HG03460 (cell line): ENCODE measurements around the gene SARDH.

Experiments used
- ATAC-seq: cut with Tn5 transposase; IDR thresholded peaks from one replicate; pipeline ENCODE4 v1.9.1; 2021; ENCODE audit not compliant: unreplicated experiment

Gene SARDH

DNA sequence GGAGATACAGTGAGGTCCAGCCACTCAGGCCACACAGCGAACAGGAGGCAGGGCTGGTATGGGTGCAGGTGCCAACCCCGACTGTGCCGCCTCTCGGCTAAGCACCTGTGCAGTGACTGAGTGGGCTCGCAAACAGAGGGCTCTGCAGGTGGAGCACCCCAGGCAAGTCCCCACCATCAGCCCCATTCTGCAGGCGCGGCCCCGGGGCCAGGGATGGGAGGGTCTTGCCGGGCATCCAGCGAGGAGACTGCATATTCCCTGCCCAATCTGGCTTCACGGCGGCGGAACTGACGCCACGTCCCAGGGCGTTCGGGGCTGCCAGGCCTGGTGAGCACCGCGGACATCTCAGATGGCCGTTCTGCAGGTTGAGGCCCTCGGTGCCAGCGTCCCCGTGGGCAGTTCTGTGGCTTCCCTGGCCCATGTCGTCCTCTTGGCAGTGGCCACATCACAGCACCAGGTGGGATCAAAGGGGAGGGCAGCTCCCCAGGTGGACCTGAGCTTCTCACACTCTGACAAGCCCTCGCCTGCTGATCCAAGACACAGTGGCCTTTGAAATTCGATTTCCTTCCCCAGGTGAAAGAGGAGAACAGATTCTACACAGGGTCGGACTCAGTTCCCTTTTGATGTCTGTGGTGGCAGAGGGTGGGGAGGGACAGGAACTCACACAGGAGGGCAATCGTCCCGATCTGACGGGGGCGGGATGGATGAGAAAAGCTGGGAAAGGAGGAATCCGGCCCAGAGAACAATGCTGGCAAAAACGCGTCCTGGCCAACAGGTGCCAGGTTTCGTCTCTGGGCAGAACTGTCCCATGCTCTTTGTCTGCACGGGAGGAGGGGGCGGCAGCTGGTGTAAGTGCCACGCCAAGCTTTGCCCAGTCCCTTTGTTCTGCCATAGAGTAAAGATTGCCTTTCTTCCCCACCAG is 83.2 kb downstream of the SARDH start:
- ATAC-seq: no peak

DNA sequence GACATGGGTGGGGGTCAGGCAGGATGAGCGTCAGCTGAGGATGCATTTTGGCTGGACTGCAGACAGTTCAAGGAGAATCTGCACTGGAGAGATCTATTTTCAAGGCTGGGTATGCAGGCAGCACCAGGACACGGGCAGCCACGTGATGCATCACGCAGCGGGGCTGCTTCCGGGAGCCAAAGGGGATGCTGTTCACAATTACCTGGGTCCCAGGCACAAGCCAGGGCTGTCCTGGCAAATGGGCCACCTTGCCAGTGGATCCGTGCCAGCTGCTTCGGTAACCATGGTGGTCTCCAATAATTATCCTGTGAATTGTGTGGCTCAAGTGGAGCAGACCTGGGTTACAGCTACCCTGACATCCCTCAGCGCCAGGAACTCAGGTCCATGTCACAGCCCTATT is 84.5 kb downstream of the SARDH start:
- ATAC-seq: no peak

DNA sequence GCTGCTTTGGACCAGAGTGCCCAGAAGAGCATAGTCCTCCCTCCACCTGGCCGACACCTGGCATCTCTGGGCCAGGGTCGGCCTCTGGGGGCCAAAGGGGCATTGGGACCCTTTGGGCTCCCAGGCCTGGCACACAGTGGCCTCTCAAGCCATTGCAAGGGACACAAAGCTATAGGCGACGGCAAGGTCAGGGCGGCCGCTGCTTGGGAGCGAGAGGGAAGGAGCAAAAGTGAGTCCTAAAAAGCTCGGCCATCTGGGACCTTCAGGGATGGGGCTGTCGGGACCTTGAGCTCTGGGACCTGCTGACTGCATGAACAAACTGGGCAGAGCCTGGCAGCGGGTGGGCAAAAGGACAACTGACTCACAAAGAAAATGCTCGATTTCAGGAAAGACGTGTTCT is 88.1 kb downstream of the SARDH start:
- ATAC-seq: no peak

DNA sequence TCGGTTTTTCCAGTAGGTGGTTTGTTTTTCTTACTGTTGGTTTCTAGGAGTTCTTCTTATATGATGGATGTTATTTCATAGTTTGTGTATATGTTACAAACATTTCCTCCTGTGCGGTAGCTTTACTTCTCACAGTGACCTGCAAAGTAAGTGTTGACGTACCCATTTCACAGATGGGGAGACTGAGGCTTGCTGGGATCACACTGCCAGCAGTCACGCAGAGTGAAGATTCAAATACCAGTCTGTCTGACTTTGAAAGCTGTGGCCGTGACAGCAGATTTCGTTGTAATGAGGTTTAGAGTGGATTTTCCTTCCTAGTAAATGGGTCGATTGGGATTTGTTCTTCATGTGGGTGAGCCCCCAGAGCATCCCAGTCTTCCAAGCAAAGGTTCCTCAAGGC is 89.0 kb downstream of the SARDH start:
- no peak for ATAC-seq

DNA sequence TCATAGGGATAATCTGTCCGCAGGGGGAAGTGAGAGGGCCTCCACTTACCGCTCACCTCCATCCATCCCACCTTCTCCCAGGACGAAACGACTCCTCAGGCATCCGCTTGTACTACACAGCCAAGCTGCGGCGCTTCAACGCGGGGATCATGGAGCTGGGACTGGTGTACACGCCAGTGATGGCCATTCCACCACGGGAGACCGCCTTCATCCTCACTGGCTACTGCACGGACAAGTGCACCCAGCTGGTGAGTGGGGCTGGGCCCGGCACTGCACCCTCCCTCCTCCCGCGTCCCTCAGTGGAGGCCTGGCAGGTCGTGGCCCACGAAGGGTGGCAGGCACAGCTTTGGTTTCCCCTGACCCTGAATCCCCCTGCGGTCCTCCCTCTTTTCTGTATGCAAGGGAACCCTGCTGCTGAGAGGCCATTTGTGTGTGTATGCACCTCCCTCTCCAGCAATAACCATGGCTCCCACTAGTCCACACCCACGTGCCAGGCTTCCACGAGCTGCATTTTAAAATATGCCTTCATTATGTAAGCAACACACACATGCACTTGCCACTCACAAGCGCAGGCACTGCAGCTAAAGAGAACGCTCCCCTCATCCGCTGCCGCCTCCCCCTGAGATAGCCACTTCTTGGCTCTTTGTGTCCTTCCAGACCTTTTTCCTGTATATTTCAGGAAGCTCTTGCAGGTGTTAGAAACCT is 90.2 kb downstream of the SARDH start:
- ATAC-seq: no peak

DNA sequence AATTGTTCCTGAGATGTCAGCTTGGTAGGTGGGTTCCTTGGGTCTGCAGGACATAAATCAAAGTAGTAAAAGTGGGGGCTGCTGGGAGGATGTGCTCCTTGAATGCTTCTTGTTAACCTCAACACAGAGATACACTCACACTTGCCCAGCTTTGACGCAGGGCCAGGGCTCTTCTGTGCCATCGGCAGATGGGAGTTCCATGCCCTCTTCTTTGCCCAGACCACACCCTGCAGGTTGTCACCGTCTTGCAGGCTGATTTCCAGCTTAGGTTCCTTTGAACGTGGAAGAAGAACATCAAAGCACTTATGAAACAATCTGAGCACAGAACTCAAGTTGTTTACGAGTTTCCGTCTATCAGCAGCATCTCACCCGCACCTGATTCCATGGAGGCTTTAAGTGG is 91.0 kb downstream of the SARDH start:
- ATAC-seq: no peak

DNA sequence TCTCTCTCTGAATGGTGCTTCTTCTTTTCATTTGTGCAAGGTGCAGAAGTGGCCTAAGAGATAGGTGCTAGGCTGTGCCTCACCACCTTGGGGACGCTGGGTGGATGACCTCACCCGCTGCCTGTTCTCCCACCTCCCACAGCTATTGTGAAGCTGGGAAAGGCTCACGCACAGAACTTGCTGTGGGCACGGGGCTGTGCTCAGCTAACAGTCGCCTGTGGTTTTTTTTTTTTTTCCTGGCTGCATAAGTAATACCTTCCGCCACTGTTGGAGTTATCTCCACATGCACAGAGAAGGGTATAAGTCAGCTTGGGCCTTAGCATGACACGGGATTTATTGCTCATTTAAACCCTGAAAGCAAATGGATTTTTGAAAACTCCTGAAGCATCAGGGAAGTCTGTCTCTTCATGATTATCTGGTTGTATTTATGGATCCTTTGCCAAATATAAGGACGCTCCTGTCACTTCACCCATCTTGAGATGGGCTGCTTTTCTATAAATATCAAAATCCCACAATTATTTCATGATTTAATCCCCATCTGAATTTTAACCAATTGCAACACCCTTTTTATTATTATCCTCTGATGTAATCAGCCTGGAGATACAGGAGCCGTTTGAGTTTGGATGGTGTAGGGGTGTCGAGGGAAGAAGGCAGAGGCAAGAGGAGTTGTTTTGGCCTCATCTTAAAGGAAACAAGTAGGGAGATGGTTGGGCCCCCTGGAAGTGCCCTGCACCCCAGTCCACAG is 93.0 kb downstream of the SARDH start:
- ATAC-seq: no peak

DNA sequence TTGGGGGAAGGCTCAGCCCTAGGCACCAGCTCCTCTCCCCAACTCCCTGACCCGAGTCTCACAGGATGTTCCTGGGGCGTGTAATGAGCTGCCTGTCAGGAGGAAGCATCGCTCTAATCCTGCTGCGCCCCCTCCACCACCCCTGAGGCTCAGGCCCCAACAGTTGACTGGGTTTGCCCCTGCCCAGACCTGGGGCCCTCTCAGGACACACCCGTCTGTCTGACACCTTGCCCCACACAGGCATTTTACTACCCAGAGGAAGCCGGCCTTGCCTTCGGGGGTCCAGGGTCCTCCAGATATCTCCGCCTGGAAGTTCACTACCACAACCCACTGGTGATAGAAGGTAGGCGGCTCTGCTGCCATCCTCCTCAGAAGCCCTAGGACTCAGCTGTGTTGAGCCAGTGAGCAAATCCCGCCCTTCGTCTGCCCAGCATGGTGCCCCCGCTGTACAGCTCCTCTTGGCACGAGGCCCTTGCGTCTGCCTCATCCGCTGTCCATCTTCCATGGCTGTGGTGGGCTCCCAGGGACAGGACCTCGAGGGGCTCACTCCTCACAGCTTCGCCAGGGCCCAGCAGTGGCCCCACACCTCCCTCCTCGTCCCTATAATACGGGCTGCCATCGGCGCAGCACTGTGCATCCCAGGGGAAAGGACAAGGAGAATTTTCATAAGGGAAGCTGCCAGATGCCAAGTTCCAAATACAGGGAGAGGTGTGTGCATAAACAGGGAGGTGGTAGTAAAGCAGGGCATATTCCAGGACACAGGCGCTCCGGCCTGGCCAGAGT is 94.0 kb downstream of the SARDH start:
- no peak for ATAC-seq

DNA sequence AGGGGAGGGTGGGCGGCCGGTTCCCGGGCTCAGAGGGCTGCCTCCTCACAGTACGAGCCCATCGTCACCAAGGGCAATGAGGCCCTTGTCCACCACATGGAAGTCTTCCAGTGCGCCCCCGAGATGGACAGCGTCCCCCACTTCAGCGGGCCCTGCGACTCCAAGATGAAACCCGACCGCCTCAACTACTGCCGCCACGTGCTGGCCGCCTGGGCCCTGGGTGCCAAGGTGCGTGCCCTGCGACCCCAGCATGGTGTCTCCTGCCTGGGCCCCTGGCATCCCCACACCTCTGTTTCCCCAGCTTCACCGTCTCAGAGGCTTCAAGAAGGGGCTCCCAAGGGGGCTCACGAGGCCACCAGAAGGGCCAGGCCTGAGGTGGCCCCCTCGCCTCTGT is 94.8 kb downstream of the SARDH start:
- ATAC-seq: no peak

DNA sequence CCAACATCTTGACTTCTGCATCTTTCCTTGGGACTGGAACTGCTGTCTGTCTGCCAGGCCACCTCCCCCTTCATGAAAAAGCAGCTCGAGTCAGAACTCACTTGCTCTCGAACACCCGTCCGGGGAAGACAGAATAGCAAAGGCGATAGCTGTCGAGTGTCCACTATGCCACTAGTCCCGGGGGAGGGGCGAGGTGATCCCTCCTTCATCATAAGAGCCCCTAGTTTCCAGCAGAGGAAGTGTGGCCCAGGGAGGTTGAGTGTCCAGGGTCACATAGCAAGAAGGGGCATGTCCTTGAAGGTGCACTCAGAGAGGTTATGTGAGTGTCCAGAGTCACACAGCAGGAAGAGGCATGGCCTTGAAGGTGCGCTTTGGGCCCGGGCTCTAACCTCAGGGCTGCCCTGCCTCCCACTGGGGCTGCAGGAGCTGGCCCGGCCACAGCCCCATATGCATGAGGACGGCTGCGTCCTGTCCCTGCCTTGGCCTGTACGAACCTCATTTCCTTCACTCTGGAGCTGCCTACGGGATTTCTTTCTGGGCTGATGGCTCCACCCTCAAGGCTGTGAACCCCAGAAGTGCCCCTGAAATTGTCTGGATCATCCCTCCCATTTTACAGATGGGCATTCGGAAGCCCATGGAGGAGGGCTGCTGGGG is 95.3 kb downstream of the SARDH start:
- no peak for ATAC-seq

DNA sequence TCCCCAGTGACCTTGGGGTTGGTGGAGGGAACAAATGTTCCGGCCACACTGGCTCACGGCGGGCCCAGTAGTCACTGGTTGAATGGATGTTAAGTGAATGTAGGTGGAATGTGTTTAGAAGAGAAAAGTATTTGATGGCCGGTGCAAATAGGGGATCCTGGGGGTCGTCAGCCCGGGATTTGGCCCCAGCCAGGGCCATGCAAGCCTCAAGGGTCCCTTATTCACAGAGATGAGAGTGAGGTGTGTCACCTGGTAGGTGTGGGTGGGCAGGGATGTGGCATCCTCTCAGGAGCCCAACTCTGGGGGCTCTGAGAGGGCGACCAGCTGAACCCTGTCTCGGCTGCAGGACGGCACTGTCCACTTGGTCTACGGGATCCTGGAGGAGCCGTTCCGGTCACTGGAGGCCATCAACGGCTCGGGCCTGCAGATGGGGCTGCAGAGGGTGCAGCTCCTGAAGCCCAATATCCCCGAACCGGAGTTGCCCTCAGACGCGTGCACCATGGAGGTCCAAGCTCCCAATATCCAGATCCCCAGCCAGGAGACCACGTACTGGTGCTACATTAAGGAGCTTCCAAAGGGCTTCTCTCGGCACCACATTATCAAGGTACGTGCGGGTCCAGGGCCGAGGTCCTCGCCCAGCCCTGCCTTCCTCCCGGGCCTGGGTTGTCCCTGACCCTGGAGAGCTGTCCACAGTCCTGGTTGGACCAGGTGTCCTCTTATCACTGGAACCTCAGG is 96.1 kb downstream of the SARDH start:
- no peak for ATAC-seq

DNA sequence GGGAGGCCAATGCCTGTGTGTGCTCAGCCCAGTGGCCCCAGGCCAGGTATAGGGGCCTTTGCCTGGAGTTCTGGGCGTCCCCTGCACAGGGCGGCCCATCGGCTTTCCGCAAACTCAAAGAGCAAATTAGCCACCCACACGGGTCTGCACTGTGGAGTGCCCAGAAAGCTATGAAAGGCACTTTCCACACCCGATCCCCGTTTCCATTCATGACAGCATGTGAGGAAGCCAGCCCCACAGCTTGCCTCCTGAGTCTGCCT is 96.8 kb downstream of the SARDH start:
- ATAC-seq: no peak

DNA sequence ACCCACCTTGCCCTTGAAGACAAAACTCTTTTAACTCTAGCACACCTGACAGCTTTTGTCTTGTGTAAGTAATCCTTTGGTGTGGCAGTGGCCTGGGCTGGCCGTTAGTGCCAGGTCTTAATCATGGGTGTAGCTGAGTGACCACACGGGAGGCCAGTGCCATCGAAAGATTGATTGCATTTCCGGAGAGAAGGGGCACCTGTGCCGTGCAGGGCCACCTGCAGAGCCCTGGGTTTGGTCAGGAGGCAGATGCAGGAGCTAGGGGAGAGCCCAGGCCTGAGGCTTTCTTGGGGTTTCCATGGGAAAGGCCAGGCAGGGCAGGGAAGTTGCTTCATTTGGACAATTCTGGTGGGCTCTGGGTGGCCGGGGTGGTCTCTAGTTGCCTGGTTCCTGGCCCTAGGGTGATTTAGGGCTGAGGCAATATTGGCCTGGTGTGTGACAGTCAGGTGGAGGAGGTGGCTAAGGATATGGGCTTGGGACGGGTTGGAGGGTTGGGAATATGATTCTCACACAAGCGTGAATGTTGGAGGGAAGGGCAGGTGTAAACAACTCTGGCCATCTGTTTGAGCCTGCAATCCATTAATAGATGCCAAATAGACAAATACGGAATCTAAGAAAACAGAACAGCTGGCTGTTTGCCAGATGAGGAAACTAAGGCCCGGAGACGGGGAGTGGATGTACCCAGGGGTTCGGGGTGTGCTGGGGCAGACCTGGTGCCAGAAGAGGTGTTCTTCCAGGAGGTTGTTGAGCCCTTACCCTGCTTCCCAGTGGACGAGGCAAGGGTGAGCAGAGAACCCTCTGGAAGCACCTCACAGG is 97.4 kb downstream of the SARDH start:
- ATAC-seq: no peak

DNA sequence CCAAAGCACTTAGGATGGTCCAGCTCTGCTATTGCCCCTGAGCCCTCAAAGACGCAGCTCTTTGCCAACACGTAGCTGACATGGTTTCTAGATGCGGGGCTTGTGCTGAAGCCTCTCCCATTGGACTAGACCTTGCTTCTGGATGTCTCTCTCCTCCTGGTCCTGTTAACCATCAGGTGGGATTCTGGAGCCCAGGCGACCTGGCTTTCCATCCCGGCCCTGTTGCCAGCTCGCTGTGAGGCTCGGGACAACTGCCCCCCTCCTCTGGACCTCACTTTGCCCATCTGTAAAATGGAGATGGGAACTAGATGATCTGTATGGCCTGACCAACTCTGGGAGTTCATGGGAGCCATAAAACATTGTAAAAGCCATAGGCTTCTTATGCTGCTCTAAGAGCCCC is 98.0 kb downstream of the SARDH start:
- no peak for ATAC-seq

DNA sequence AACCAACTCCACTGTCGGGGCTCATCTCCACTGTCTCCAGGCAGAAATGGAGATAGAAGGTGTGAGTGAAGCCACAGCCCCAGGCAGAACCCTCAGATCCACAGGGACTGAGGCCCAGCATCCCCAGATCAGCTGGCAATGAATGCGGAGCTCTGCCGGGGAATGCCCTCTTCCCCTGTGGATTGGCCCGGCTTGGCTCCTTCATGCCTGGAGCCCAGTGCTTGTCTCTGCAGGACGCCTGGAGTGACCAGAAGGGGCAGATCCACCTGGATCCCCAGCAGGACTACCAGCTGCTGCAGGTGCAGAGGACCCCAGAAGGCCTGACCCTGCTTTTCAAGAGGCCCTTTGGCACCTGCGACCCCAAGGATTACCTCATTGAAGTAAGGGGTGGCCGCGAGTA is 98.5 kb downstream of the SARDH start:
- ATAC-seq: no peak

DNA sequence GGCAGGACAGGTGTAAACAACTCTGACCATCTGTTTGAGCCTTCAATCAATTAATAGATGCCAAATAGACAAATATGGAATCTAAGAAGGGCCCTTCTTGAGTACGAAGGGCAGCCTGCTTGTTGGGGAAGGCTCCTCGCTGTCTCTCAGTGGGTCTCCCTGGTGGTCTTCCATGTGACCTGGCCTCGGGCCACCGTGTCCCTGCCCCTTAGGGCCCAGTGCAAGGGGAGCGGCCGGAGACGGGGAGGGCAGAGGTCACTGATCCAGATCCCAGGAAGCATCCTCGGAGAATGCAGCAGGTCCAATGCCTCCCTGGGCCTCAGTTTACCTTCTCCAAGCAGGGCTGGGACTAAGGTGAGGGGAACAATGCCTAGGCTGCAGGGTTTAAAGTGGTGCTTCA is 99.4 kb downstream of the SARDH start:
- ATAC-seq: no peak

DNA sequence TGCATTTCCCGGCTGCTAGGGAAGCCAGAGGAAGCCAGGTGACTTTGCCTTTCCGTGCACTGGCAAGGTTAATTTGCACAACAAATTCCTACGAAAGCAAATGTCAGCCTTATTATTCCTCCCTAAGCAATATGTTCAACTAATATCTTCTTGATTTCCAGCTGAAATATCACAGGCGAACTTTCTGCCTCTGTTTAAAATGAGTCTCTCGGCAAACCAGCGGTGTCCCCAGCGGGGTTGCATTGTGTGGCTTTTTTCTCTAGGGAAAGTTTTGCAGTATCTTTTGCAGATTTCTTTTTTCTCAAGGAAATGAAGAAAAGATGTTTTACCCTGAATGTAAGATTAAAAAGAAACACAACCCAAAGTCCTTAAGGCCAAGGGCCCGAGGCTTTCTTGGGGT is 100.1 kb downstream of the SARDH start:
- ATAC-seq: no peak

DNA sequence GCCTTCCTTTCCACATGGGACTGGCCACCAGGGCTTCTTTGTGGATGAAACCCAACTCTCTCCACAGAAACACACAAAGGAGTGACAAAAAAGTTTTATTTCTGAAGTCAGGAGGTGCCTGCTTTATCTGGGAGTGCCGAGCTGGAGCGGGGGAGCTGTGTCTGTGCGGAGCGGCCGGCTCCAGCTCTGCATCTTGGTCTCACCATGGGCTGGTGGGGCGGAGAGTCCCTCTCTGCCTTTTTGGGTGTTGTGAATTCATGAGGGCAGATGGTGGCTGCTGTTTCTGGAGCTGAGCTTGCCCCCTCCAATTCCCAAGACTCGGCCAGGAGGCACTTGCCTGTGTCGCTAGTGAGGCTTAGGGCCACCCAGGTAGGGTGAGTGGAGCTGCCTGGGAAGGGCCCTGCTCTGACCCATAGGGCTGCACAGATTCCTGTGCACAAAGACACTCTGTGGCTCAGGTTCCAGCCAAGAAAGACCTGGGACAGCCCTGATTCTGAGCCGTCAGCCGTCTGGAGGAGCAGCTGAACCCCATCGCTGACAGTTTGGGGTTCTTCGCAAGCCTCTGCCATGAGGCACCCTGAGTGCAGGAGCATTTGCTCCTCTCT is 100.6 kb downstream of the SARDH start:
- no peak for ATAC-seq

DNA sequence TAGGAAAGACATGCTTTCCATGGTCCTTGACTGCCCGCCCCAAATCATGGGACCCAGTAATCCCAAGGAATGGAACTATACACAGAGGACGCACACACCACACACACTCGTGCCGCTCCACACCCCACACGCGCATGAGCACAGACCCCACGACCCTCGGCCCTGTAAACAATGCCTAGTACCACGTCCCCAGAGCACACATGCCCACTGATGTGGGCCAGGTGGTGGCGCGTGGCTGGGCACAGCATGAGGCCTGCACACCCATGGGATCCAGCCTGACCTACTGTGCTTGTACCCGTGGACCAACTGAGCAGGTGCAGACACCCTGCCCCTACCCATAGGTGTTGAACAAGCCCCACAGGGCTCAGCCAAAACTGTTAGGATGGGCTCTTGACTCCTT is 101.2 kb downstream of the SARDH start:
- no peak for ATAC-seq
